Measurements from ENCODE around the gene AFAP1L2.

Gene AFAP1L2

GRCh38 chr10:114295393-114295792, 108.9 kb downstream of the AFAP1L2 start:
- no peak for ATAC-seq
- no peak for TF ChIP-seq ARNTL (CRISPR knock-in tag; IDR thresholded peaks at IDR 0.05; ENCODE audit: borderline replicate concordance, low read depth)

GRCh38 chr10:114294549-114294948, 109.8 kb downstream of the AFAP1L2 start:
- ATAC-seq = no peak
- TF ChIP-seq RARB (CRISPR knock-in tag; IDR thresholded peaks at IDR 0.05) (no peak), GLIS3 (CRISPR knock-in tag; IDR thresholded peaks at IDR 0.05) (no peak), CSRNP3 (CRISPR knock-in tag; IDR thresholded peaks at IDR 0.05) (no peak), POU6F1 (CRISPR knock-in tag; IDR thresholded peaks at IDR 0.05; ENCODE audit: borderline replicate concordance, low read depth) (no peak), ZFP3 (CRISPR knock-in tag; IDR thresholded peaks at IDR 0.05) (no peak), TSHZ2 (CRISPR knock-in tag; IDR thresholded peaks at IDR 0.05) (no peak), BACH2 (CRISPR knock-in tag; IDR thresholded peaks at IDR 0.05; ENCODE audit: borderline replicate concordance) (no peak), PATZ1 (CRISPR knock-in tag; IDR thresholded peaks at IDR 0.05; ENCODE audit: borderline replicate concordance) (no peak), TOX (CRISPR knock-in tag; IDR thresholded peaks at IDR 0.05; ENCODE audit: borderline replicate concordance) (no peak), ZNF70 (CRISPR knock-in tag; IDR thresholded peaks at IDR 0.05) (no peak)

GRCh38 chr10:114293075-114293474, 111.2 kb downstream of the AFAP1L2 start:
- ATAC-seq = no peak
- no peak for TF ChIP-seq ZNF565 (CRISPR knock-in tag; conservative IDR thresholded peaks at IDR 0.05; ENCODE audit: low read depth)

GRCh38 chr10:114291516-114291915, 112.8 kb downstream of the AFAP1L2 start:
- TF ChIP-seq OSR1 (CRISPR knock-in tag; IDR thresholded peaks at IDR 0.05) = no peak
- no peak for TF ChIP-seq CSDC2 (CRISPR knock-in tag; IDR thresholded peaks at IDR 0.05)
- TF ChIP-seq PATZ1 (CRISPR knock-in tag; IDR thresholded peaks at IDR 0.05; ENCODE audit: borderline replicate concordance) = no peak
- no peak for TF ChIP-seq SNAI2 (CRISPR knock-in tag; IDR thresholded peaks at IDR 0.05)
- TF ChIP-seq ZNF565 (CRISPR knock-in tag; conservative IDR thresholded peaks at IDR 0.05; ENCODE audit: low read depth) = no peak
- TF ChIP-seq CSRNP3 (CRISPR knock-in tag; IDR thresholded peaks at IDR 0.05) = no peak
- no peak for TF ChIP-seq TOX (CRISPR knock-in tag; IDR thresholded peaks at IDR 0.05; ENCODE audit: borderline replicate concordance)
- no peak for TF ChIP-seq POU6F1 (CRISPR knock-in tag; IDR thresholded peaks at IDR 0.05; ENCODE audit: borderline replicate concordance, low read depth)
- TF ChIP-seq ZNF70 (CRISPR knock-in tag; IDR thresholded peaks at IDR 0.05) = no peak
- TF ChIP-seq ESRRG (CRISPR knock-in tag; IDR thresholded peaks at IDR 0.05) = no peak
- no peak for TF ChIP-seq RARB (CRISPR knock-in tag; IDR thresholded peaks at IDR 0.05)
- no peak for TF ChIP-seq ZFP3 (CRISPR knock-in tag; IDR thresholded peaks at IDR 0.05)
- no peak for TF ChIP-seq ZFP30 (CRISPR knock-in tag; IDR thresholded peaks at IDR 0.05)
- TF ChIP-seq GLIS3 (CRISPR knock-in tag; IDR thresholded peaks at IDR 0.05) = no peak
- TF ChIP-seq CREB5 (CRISPR knock-in tag; IDR thresholded peaks at IDR 0.05; ENCODE audit: low read depth) = no peak
- no peak for TF ChIP-seq ZC3H10 (CRISPR knock-in tag; IDR thresholded peaks at IDR 0.05)
- TF ChIP-seq ISL1 (CRISPR knock-in tag; IDR thresholded peaks at IDR 0.05) = no peak
- ATAC-seq = no peak
